CD4-positive, alpha-beta T cell treated with Interleukin-12 subunit alpha and Interleukin-12 subunit beta, for 1 hour (primary cell): Measurements from ENCODE around the gene PNCK.
"Not testable (repeated sequence)": the region's sequence is repeated elsewhere in the genome, so short reads cannot be mapped to it uniquely, and the experiment has no call there.

ENCODE experiments used
- DNase-seq: peaks from one replicate; pipeline ENCODE4 v3.0.0-alpha.2; 2020

Gene PNCK

GRCh38 chrX:153685751-153686696 lies 12.4 kb upstream of the PNCK start:
- DNase-seq = no peak

GRCh38 chrX:153685156-153685536 lies 11.5 kb upstream of the PNCK start:
- DNase-seq = no peak

- no peak for DNase-seq
Observed at GRCh38 chrX:153684467-153685155, 11.0 kb upstream of the PNCK start.

GRCh38 chrX:153683486-153683885 lies 9.9 kb upstream of the PNCK start:
- not testable (repeated sequence) for DNase-seq

- no peak for DNase-seq
Observed at GRCh38 chrX:153681175-153681574, 7.6 kb upstream of the PNCK start.

- DNase-seq = no peak
Observed at GRCh38 chrX:153674219-153674851, 722 bp upstream of the PNCK start.

GRCh38 chrX:153672531-153673427 lies 834 bp downstream of the PNCK start:
- DNase-seq = no peak

- DNase-seq = no peak
Observed at GRCh38 chrX:153671589-153672530, 1.8 kb downstream of the PNCK start.

GRCh38 chrX:153670748-153671588 lies 2.6 kb downstream of the PNCK start:
- no peak for DNase-seq

- DNase-seq = no peak
Observed at GRCh38 chrX:153669901-153670731, 3.5 kb downstream of the PNCK start.

GRCh38 chrX:153669174-153669890 lies 4.3 kb downstream of the PNCK start:
- DNase-seq = peak; percentile 40

- DNase-seq = no peak
Observed at GRCh38 chrX:153668423-153669173, 5.0 kb downstream of the PNCK start.

GRCh38 chrX:153667956-153668396 lies 5.6 kb downstream of the PNCK start:
- peak; percentile 76 for DNase-seq

GRCh38 chrX:153667281-153667955 lies 6.2 kb downstream of the PNCK start:
- no peak for DNase-seq

GRCh38 chrX:153665726-153666306 lies 7.8 kb downstream of the PNCK start:
- DNase-seq = no peak

- peak; percentile 61 for DNase-seq
Observed at GRCh38 chrX:153662266-153662665, 11.3 kb downstream of the PNCK start.

GRCh38 chrX:153659268-153659667 lies 14.3 kb downstream of the PNCK start:
- DNase-seq = no peak
